GM19099 (cell line): ENCODE results near the gene TMEM131L.

ENCODE experiments used
- POLR2A ChIP-seq: IDR thresholded peaks from 3 replicates; pipeline ENCODE4 v1.6.1; 2011; ENCODE audit warnings: low read depth; ENCODE audit not compliant: insufficient read length; ENCODE audit errors: extremely low read depth

Gene TMEM131L

GRCh38 chr4:153676984-153677383 is 210.8 kb downstream of the TMEM131L start:
- TF ChIP-seq POLR2A: no peak

DNA sequence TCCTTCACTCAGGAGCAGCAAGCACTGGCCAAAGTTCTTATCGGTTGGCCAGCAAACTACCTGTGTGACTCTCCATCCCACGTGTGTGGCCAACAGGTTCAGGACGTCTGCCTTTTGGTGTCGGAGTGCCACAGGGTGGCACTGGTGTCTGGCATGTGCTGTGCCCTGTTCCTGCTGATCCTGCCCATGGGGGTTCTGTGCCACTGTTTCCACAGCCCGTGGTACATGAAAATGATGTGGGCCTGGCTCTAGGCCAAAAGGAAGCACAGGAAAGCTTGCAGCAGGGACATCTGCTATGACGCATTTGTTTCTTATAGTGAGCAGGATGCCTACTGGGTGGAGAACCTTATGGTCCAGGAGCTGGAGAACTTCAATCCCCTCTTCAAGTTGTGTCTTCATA is 213.3 kb downstream of the TMEM131L start:
- TF ChIP-seq POLR2A: no peak

GRCh38 chr4:153683763-153684181 is 217.6 kb downstream of the TMEM131L start:
- no peak for TF ChIP-seq POLR2A

- peak; percentile 56 for TF ChIP-seq POLR2A
Measured at GRCh38 chr4:153684182-153684970, 218.2 kb downstream of the TMEM131L start, which contains the start of gene TLR2. TSS of gene TLR2 (plus strand) at chr4:153684280. CDS start at chr4:153702908, 18,628 bp downstream.

DNA sequence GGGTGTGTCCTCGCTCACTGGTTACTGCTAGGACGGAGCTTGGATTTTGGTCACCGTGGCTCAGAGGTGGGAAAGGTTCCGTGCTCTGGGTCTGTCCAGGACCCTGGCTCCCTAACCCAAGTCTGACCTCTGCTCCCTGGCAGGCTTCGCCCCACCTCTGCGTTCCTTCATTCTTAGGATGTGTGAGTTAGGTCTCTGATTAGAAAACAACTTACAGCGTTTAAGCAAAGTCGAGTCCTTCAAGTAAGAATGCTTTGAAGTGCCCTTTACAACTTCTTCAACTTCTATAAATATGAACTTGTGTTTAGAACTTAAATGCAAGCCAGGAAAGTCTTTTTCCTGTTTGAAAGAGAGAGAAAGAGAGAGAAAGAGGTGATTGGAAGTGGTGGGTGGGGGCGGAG is 218.8 kb downstream of the TMEM131L start:
- no peak for TF ChIP-seq POLR2A
